ENCODE results near the gene IGFBP7.

Gene IGFBP7

DNA sequence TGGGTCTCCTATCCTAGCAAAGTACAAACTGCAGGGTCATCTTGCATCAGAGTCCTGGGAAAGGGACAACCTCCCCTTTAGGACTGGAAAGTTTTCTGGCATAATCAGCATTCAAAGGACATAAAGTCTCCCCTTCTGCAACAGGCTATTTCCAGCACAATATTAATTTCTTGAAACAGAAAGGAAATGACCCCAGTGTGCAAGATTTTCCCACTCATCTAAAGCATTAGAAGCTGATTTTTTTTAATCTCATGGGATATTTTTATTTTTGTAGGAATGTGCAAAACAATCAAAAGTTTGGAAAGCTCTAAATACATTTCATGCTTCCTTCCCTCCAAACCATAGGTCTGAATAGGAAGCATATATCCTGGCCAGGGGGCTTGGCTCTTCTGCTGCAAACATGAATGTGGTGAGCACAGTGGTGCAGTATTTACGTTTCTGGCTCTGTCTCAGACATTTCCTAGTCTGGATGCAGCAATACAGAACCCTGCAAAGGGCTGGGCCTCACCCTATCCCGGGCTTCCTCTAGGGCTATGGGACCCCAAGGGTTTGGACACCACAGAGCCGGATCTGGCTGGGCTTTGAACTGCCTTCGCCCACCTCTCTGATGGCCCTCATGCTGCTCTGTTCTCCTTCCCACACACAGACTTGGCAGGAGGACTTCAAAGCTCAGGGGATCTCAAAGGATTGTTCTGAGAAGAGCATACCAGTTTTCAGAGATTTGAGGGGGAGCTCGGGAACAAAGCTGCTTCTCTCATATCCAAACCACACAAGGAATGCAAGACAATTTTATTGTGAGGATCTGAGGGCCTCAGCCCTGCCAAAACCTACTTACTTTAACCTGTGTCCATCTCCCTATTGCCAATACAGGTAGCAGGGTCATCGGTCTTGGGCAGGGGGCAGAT, 66.6 kb downstream of the IGFBP7 start:
- DNase-seq (ENCODE audit: low read depth, low spot score): no peak

DNA sequence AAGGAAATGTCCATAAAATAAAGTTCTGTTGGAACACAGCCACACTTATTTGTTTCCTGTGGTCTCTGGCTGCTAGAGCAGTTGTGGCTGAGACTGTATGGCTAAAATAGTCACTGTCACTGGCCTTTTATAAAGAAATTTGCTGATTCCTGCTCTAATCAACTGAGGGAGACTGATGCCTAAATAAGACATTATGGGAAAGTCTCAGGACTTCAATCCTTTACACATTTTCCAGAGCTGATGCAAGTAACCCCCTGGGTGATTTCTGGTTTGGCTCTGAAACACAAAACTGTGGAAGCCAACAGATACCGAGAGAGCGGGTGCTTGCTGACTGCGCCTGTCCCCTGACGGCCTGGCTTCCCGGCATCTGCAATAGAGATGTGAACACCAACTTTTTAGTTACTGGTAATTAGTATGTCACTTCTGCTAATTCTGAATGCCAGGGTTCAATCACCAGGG, 67.4 kb downstream of the IGFBP7 start:
- DNase-seq (ENCODE audit: low read depth, low spot score): no peak

DNA sequence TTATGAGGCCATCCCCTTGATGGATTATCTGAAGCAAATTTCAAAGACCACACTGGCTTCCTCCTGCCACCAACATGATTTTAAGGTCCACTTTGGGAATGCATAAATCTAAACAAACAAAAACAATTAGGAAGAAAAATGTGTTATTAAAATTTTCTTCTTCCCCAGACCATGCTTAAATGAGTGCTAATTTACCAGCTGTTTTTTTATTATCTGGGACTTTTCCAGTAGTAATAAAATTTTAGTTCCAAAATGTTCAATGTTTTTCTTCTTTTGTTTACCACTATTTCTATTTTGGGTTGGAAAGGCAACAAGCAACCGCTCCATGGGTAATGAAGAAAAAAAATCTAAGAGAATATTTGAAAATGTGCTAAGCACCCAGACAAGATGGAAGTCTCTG, 69.2 kb downstream of the IGFBP7 start:
- DNase-seq (ENCODE audit: low read depth, low spot score): no peak

DNA sequence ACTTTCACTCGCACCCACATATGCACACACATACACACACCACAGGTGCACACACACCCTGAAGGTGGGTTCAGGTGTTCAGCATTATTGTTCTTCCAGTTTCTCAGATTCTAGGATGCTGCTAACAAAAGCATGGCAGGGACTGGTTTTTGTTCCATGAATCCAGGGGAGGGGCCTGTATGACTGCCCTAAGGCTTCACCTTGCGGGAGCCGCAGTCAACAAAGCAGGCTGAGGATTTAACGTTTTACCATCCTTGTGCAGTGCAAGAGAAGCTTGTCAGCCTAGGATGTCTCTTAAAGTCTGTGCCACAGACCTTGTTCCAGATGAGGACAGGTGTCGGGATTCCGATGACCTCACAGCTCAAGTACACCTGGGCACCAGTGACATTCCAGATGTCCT, 69.7 kb downstream of the IGFBP7 start:
- DNase-seq (ENCODE audit: low read depth, low spot score): no peak

DNA sequence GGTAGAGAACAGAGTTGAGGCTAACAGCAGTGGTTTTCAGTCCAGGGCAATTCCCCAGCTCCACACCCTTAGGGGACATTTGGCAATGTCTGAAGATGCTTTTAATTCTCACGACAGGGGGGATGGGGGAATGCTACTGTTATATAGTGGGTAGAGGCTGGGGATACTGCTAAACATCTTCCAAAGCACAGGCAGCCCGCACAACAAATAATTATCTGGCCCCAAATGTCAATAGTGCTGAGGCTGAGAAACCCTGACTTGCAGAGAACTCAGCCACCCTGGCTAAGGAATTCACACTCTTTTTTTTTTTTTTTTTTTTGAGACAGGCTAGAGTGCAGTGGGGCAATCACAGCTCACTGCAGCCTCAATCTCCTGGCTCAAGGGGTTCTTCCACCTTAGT, 70.8 kb downstream of the IGFBP7 start:
- no peak for DNase-seq (ENCODE audit: low read depth, low spot score)

DNA sequence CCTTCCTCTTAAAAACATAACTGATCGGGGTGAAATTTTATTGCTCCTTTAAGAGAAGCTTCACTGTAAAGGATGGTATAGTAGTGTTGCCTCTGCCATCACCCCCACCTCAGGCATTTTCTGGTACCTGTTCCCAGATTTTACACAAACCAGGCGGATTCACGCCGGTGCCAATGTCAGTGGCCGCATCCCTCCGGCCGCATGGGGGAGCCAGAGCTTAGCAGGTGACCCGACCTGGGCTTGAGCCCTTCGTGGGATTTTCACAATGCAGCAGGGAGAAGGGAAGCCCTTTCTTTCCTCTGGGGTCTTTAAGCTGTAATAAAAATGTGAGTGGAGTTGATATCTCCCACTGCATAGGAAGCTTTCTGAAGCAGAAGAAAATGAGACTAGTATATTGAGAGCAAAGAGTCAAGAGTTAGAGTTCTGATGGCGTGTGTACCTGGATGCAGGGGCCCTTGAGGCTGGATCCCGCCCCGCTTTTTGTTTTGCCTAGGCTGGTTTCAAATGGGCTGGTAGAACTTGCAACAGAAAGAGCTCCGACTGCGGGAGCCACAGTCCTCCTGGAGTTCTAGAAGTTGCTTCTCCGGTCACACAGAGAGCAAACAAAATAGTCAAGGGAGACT, 72.1 kb downstream of the IGFBP7 start:
- DNase-seq (ENCODE audit: low read depth, low spot score): no peak

DNA sequence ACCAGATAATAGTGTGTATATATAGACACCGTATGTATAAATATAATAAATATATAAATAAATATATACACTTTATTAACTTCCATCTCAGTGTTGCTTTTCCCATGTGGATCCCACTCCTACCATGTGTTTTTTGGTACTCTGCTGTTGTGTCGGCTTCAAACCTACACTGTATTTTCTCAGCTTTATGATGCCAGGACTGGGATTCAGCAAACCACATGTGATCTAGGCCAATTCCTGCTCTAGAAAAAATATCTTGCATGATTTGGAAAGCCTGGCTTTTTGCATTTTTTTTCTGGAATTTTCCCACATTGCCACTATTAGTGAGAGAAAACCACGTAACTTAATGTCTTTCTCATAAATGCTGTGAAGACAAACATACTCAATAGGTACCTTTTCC, 75.7 kb downstream of the IGFBP7 start:
- no peak for DNase-seq (ENCODE audit: low read depth, low spot score)

DNA sequence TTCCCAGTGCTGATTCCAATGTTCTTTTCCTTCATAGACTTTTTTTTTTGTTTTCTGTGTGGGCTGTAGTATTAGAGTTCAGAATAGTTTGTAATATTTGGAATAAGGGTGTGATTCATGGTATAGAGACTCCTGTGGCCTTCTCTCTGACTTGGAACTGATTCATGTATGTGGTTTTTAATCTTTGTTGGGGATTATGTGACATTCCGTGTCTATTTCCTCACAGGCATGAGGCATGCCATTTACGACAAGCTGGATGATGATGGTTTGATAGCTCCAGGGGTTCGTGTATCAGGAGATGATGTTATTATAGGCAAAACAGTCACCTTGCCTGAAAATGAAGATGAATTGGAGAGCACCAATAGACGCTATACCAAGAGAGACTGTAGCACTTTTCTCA, 87.1 kb downstream of the IGFBP7 start:
- no peak for DNase-seq (ENCODE audit: low read depth, low spot score)

DNA sequence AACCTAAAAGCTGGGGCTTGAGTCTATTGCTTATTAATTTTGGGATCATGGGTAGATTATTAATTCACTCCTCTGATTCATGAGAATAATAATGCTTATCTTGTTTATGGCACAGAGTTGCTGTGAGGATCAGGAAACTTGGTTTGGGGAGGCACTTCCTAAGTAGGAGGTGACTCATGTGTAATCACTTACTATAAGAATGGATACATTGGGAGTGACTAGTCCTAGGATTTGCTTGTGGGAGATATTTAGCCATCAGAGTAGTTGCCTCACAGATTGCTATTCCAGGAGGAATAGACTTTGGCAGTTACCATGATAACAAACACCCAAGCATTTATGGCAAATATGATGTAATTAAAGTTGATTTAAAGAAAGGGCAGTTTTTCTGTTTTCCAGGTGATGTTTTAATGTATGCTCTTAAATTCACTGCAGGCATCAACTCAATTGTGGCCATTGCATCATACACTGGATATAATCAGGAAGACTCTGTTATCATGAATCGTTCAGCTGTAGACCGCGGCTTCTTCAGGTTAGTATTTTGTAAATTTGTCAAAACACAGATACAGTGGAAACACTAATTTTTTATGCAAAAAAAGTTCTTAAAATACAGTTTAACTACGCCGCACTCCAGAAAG, 89.6 kb downstream of the IGFBP7 start:
- no peak for DNase-seq (ENCODE audit: low read depth, low spot score)

DNA sequence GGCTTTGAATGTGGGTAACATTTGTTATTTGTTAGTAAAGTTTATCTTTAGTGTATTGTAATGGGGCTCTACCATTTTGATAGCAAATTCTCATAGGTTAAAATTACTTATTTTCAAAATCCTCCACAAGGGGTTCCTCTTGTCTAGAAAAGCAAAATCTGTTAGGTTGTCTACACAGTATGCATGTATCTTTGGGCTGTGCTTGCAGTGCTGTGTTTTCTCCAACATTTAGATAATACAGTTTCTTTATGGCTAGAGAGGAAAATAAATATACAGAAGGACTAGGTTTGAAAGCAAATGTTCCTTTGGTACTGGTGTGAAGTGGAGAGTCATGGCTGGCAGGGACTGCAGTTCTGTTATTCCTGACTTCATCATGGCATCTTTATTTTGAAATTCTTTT, 91.2 kb downstream of the IGFBP7 start:
- DNase-seq (ENCODE audit: low read depth, low spot score): no peak

DNA sequence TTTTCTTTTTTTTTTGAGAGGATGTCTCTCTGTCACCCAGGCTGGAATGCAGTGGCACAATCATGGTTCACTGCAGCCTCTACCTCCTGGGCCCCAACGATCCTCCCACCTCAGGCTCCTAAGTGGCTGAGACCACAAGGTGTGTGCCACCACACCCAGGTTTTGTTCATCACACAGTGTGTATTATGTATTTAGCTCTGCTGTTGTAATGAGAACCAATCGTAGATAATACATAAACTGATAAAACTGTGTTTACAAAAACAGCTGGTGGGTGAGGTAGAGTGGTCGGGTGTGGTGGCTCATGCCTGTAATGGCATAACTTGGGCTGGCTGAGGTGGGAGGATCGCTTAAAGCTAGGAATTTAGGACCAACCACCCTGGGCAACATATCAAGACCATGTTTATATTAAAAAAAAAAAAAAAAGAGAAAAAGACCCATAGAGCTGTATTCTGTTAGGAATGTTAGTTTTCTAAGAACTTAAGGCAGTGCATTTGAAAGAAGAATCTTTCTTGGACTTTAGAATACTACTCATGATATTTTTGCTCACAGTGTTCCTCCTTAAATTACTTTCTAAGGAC, 96.6 kb downstream of the IGFBP7 start:
- no peak for DNase-seq (ENCODE audit: low read depth, low spot score)

DNA sequence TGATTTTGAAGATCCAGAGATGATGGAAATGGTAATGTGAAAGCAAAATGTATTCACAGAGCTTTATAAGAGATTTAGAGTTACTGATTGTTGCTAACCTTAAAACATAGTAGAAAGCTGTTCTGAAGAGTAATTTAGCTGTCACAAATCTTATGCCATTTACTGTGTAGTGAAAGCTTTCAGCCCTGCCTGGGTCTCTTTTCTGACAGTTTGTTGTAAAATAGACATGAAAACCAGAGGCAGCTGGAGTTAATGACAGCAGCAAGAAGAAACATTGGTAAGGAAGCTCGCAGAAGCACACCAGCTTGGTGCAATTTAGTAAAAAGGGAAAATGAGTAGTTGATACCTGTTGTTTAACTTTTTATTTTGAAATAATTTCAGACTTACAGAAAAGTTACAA, 110.4 kb downstream of the IGFBP7 start:
- DNase-seq (ENCODE audit: low read depth, low spot score): no peak

DNA sequence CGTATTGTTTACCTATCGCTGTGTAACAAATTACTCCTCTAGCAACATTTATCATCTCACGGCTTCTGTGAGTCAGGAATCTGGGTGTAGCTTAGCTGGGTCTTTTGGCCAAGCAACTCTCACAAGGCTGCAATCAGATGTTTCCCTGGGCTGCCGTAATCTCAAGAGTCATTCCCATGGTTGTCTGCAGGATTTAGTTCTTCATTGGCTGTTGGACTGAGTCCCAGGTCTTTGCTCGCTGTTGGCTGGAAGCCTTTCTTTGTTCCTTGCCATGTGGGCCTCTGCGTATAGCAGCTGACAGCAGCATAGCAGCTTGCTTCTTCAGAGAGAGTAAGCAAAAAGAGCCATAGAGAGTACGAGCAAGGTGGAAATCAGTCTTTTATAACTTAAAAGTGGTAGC, 114.7 kb downstream of the IGFBP7 start:
- no peak for DNase-seq (ENCODE audit: low read depth, low spot score)

DNA sequence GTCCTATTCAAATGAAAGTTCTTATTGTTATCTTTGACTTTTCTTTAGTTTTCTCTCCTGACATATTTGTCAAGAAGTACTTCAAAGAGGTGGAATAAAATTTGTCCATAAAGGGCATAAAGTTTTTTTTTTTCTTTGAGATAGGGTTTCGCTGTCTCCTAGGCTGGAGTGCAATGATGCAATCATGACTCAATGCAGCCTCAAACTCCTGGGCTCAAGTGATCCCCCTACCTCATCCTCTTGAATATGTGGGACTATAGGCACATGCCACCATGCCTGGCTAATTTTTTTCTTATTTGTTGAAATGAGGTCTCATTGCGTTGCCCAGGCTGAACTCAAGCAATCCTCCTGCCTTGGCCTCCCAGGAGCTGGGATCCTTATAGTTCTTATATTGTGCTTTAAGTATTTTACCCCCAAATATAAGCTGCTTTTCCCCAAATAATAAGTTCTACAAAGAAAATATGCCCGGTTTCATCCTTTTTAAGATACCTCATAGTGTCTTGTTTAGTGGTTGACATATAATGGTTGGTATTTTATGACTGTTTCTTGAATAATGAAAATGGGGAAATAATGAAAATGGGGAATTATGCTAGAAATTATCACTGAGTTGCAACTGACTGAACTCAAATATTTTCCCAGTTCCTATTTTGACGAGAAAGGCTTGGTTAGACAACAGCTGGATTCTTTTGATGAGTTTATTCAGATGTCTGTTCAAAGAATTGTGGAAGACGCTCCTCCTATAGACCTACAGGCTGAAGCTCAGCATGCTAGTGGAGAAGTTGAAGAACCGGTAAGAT, 119.9 kb downstream of the IGFBP7 start:
- no peak for DNase-seq (ENCODE audit: low read depth, low spot score)

DNA sequence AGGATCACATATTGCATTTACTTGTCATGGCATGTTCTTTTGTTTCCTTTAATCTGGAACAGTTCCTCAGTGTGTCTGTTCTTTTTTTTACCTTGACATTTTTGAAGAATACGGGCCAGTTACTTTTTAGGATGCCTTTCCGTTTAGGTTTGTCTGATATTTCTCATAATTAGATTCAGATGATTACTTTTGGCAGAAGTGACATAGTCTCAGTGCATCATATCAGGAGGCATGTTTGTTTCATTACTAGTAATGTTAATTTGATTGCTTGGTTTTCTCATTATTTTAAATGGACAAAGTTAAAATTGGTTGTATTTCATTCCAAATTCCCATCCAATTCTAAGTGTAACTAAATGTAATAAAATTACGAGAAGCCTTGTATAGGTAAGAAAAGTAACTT, 123.2 kb downstream of the IGFBP7 start:
- DNase-seq (ENCODE audit: low read depth, low spot score): no peak

DNA sequence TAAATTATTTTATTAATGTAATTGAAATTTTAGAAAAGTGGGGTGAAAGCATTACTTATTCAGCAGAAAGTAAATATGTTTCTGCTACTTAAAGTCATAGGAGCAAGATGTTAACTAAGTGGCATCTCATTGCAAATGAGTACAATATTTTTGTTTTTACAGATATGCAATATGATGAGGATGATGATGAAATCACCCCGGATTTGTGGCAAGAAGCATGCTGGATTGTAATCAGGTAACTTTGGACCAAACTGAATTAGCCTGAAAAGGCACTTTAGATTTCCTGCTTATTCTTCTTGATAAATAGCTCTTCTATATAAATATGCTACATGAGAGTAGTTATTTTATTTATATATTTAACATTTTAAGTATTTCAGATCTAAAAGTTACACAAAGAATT, 124.0 kb downstream of the IGFBP7 start:
- no peak for DNase-seq (ENCODE audit: low read depth, low spot score)

DNA sequence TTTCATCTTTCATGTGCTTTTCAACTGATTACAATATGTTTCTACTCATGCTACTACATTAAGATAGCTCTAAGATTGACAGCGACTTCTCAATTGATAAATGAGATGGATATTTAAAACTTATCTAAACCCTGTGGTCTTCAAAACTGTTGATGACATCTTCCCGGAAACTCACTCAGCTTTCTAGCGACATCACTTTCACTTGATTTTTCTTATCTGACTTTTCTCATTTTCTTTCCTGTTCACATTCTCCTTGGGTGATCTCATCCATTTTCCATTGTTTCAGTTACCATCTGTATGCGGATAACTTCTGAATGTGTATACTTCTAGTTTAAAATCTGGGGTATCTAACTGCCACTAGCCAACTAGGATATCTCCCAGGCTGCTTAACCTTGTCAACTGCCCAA, 128.4 kb downstream of the IGFBP7 start:
- no peak for DNase-seq (ENCODE audit: low read depth, low spot score)
